IPS-18a (cell line): ENCODE data around the gene PTPRH.
"Not testable (repeated sequence)": the region's sequence is repeated elsewhere in the genome, so short reads cannot be mapped to it uniquely, and the experiment has no call there.

Source experiments
- H3K27ac ChIP-seq: one replicate; pipeline ENCODE4 v1.5.1; 2013; ENCODE audit warnings: low read length
- H3K27me3 ChIP-seq: one replicate; pipeline ENCODE4 v1.6.1; 2013; ENCODE audit warnings: mild to moderate bottlenecking, low read length; ENCODE audit not compliant: control insufficient read depth, insufficient read depth
- H3K36me3 ChIP-seq: one replicate; pipeline ENCODE4 v1.6.1; 2013; ENCODE audit warnings: low read depth, low read length; ENCODE audit not compliant: control insufficient read depth
- H3K4me1 ChIP-seq: one replicate; pipeline ENCODE4 v1.6.1; 2013; ENCODE audit warnings: low read depth, low read length; ENCODE audit not compliant: control insufficient read depth
- H3K4me3 ChIP-seq: one replicate; pipeline ENCODE4 v1.5.1; 2013; ENCODE audit warnings: low read length
- H3K9ac ChIP-seq: one replicate; pipeline ENCODE4 v1.6.1; 2013; ENCODE audit warnings: mild to moderate bottlenecking, low read length, moderate library complexity
- H3K9me3 ChIP-seq: one replicate; pipeline ENCODE4 v1.6.1; 2013; ENCODE audit warnings: low read depth, low read length; ENCODE audit not compliant: control insufficient read depth

PTPRH gene

GRCh38 chr19:55160128-55160985 lies 48.9 kb downstream of the PTPRH start:
- no peak overlapping the region for H3K4me3 ChIP-seq
- no peak overlapping the region for H3K9ac ChIP-seq
- peaks cover 19% of the 10 kb centered on the region for H3K27me3 ChIP-seq
- no peaks in the 10 kb centered on the region for H3K9me3 ChIP-seq
- H3K27ac ChIP-seq, result no peak overlapping the region
- H3K36me3 ChIP-seq, result no peaks in the 10 kb centered on the region
- peaks cover 14% of the 10 kb centered on the region for H3K4me1 ChIP-seq

- no peaks in the 10 kb centered on the region for H3K9me3 ChIP-seq
- peaks cover 19% of the 10 kb centered on the region for H3K27me3 ChIP-seq
- H3K4me1 ChIP-seq, result peaks cover 14% of the 10 kb centered on the region
- H3K4me3 ChIP-seq, result no peak overlapping the region
- no peaks in the 10 kb centered on the region for H3K36me3 ChIP-seq
- no peak overlapping the region for H3K9ac ChIP-seq
- no peak overlapping the region for H3K27ac ChIP-seq
These were observed 50.2 kb downstream of the PTPRH start for GRCh38 chr19:55158848-55159749.

- H3K27me3 ChIP-seq, result peaks cover 19% of the 10 kb centered on the region
- no peak overlapping the region for H3K4me3 ChIP-seq
- peaks cover 14% of the 10 kb centered on the region for H3K4me1 ChIP-seq
- H3K36me3 ChIP-seq, result no peaks in the 10 kb centered on the region
- H3K27ac ChIP-seq, result no peak overlapping the region
- no peak overlapping the region for H3K9ac ChIP-seq
- no peaks in the 10 kb centered on the region for H3K9me3 ChIP-seq
These were observed 50.9 kb downstream of the PTPRH start for GRCh38 chr19:55158423-55158822.

GRCh38 chr19:55157064-55157908 lies 52.0 kb downstream of the PTPRH start, which contains the start of gene TNNI3:
Gene TNNI3, minus strand, starts transcription at chr19:55157732. Its CDS starts 143 bp downstream, at chr19:55157589.
- peaks cover 14% of the 10 kb centered on the region for H3K4me1 ChIP-seq
- no peaks in the 10 kb centered on the region for H3K9me3 ChIP-seq
- H3K9ac ChIP-seq, result peak within 1 kb of the TSS; percentile 50
- H3K27me3 ChIP-seq, result peaks cover 14% of the 10 kb centered on the region
- no peak within 1 kb of the TSS for H3K27ac ChIP-seq
- H3K4me3 ChIP-seq, result peak within 1 kb of the TSS; percentile 75
- no peaks in the 10 kb centered on the region for H3K36me3 ChIP-seq

GRCh38 chr19:55156202-55157063 lies 52.9 kb downstream of the PTPRH start:
- Histone ChIP-seq H3K9ac (peak overlapping the region; percentile 50), H3K27ac (no peak overlapping the region), H3K9me3 (no peaks in the 10 kb centered on the region), H3K4me1 (peaks cover 14% of the 10 kb centered on the region), H3K27me3 (peaks cover 6% of the 10 kb centered on the region), H3K4me3 (peak overlapping the region; percentile 75), H3K36me3 (no peaks in the 10 kb centered on the region)

- H3K9me3 ChIP-seq, H3K27me3 ChIP-seq, H3K27ac ChIP-seq, H3K36me3 ChIP-seq: not testable (repeated sequence)
- H3K4me1 ChIP-seq, result peaks cover 14% of the 10 kb centered on the region
- H3K9ac ChIP-seq, result peak overlapping the region; percentile 50
- H3K4me3 ChIP-seq, result peak overlapping the region; percentile 75
These were observed 53.5 kb downstream of the PTPRH start for GRCh38 chr19:55155784-55156183.

GRCh38 chr19:55153652-55154264 lies 55.5 kb downstream of the PTPRH start:
- H3K9ac ChIP-seq, result no peak overlapping the region

GRCh38 chr19:55152017-55152416 lies 57.3 kb downstream of the PTPRH start:
- Histone ChIP-seq H3K36me3 (peaks cover 3% of the 10 kb centered on the region), H3K9me3 (no peaks in the 10 kb centered on the region), H3K27me3 (no peaks in the 10 kb centered on the region), H3K27ac (no peak overlapping the region), H3K4me1 (peaks cover 22% of the 10 kb centered on the region), H3K9ac (no peak overlapping the region), H3K4me3 (no peak overlapping the region)

More at GRCh38 chr19:55153652-55154264, 55.5 kb downstream of the PTPRH start:
- Histone ChIP-seq H3K4me3 (no peak overlapping the region), H3K27me3 (no peaks in the 10 kb centered on the region), H3K36me3 (peaks cover 3% of the 10 kb centered on the region), H3K9me3 (no peaks in the 10 kb centered on the region), H3K4me1 (peaks cover 15% of the 10 kb centered on the region), H3K27ac (no peak overlapping the region)

- H3K9ac ChIP-seq, result no peak within 1 kb of the TSS
- H3K27me3 ChIP-seq, result no peaks in the 10 kb centered on the region
- peaks cover 3% of the 10 kb centered on the region for H3K36me3 ChIP-seq
- H3K4me3 ChIP-seq, result peak within 1 kb of the TSS; percentile 29
- no peaks in the 10 kb centered on the region for H3K9me3 ChIP-seq
- H3K27ac ChIP-seq, result no peak within 1 kb of the TSS
- H3K4me1 ChIP-seq, result peaks cover 22% of the 10 kb centered on the region
These were observed 60.0 kb downstream of the PTPRH start, which contains the start of gene TNNT1 for GRCh38 chr19:55149078-55150003. Gene TNNT1, minus strand, starts transcription at chr19:55149206. Its CDS starts 2,049 bp downstream, at chr19:55147157.
